Mesodermal cell (in vitro differentiated cells): Measurements from ENCODE around the gene RHOU.

Experiments
- H3K27ac ChIP-seq: 2 replicates; pipeline ENCODE4 v1.7.0; 2013; ENCODE audit warnings: mild to moderate bottlenecking, low read depth, low read length, moderate library complexity; ENCODE audit not compliant: severe bottlenecking
- H3K36me3 ChIP-seq: 2 replicates; pipeline ENCODE4 v1.7.1; 2013; ENCODE audit warnings: mild to moderate bottlenecking, low read length, moderate library complexity; ENCODE audit not compliant: control insufficient read depth, insufficient read depth
- H3K4me1 ChIP-seq: one replicate; pipeline ENCODE4 v1.7.1; 2013; ENCODE audit warnings: mild to moderate bottlenecking, low read length; ENCODE audit not compliant: insufficient read depth, control insufficient read depth, poor library complexity, severe bottlenecking
- H3K4me3 ChIP-seq: 2 replicates; pipeline ENCODE4 v1.7.0; 2013; ENCODE audit warnings: low read length, control low read depth, mild to moderate bottlenecking; ENCODE audit not compliant: insufficient read depth, poor library complexity, severe bottlenecking; ENCODE audit errors: extremely low read depth
- H3K9me3 ChIP-seq: 2 replicates; pipeline ENCODE4 v1.7.1; 2013; ENCODE audit warnings: mild to moderate bottlenecking, low read length, moderate library complexity; ENCODE audit not compliant: control insufficient read depth
- WGBS, 2 experiments: methylation state at CpG; one replicate each; pipeline ENCODE4 v1.1.5; 2013; ENCODE audit warnings: missing lambda C conversion rate in 2 of 2; ENCODE audit not compliant: insufficient coverage in 2 of 2; 5-methylcytosine and 5-hydroxymethylcytosine counted together

RHOU gene

DNA sequence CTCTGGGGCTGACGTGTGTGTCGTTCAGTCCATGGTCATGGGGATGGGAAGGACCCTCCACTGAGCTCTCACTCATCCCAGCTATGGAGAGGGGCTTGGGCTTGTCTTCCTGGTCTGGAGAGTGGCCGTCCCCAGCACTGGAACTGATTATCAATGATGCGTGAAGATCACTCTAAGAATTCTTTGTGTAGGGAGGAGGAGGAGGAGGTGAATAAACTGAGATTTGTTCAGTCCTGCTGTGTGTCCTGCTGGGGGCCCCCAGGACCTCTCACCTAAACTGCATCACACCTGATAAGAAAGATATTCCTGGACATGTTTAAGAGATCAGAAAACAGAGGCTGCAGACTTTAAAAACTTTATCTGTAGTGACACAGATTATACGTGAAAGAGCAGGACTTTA lies 21.2 kb downstream of the RHOU start:
- no peaks in the 10 kb centered on the region for H3K4me1 ChIP-seq
- no peaks in the 10 kb centered on the region for H3K9me3 ChIP-seq
- no peak overlapping the region for H3K4me3 ChIP-seq
- 74% methylated on average over 3 of the region's 5 CpGs; no CpG with 5 or more reads in 1 of the 2 experiments for WGBS, 2 experiments
- H3K27ac ChIP-seq = no peak overlapping the region
- no peaks in the 10 kb centered on the region for H3K36me3 ChIP-seq

DNA sequence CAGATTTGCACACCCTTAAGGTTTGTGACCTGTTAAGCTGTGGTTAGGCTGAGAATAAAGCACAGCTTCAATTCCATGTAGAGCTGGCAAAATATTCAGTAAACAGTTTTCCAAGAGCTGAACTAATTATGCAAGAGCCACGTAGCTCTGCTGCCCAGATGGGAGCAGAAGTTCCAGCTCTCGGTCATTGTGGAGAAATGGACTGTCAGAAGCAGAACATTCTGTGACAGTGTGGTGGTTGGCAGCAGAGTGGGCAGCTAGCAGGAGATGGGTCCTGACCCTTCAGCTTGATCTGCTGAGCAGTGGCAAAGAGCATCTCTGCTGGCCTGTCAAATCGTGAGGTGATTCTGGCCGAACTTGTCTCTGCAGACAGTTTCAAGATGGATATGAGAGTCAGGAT lies 23.2 kb downstream of the RHOU start:
- Histone ChIP-seq H3K36me3 (no peaks in the 10 kb centered on the region), H3K4me3 (no peak overlapping the region), H3K27ac (no peak overlapping the region), H3K4me1 (no peaks in the 10 kb centered on the region), H3K9me3 (no peaks in the 10 kb centered on the region)
- WGBS, 2 experiments = 87 to 94% methylated on average over 4 of the region's 4 CpGs

DNA sequence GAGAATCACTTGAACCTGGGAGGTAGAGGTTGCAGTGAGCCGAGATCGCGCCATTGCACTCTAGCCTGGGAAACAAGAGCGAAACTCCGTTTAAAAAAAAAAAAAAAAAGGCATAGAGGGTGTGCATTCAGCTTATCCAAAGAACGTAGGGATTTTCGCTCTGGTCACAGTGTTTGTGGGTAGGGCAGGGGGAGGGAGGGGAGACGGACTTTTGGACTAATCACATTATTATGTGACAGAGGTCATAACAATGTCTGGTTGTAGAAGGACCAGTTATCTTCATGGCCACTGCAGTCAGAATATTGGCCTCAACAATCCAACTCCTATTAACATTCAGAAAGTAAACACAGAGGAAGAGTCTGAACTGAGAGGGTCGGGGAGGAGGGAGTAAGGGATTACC lies 25.7 kb downstream of the RHOU start:
- Histone ChIP-seq H3K4me1 (no peaks in the 10 kb centered on the region), H3K27ac (no peak overlapping the region), H3K36me3 (no peaks in the 10 kb centered on the region), H3K4me3 (no peak overlapping the region), H3K9me3 (no peaks in the 10 kb centered on the region)
- 94 to 97% methylated on average over 5 to 7 of the region's 9 CpGs for WGBS, 2 experiments

DNA sequence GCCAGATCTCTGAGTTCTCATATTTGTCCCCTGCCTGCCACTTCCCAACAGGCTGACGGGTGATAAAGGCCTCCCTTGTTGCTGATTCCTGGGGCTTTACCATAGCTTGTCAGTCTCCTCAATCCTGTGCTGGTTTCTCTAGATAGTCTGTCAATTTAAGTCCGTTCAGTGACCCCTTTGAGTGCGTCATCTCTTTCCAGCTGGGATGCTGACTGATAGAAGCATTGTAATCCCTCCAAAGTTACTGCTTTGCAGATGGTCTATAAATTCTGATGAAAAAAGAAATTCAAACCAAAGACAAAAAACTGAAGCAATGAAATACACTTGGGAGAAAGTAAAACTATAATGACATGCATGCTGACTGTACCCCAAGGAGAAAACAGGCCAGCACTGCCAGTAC lies 28.3 kb downstream of the RHOU start:
- Histone ChIP-seq H3K4me3 (no peak overlapping the region), H3K9me3 (no peaks in the 10 kb centered on the region), H3K4me1 (no peaks in the 10 kb centered on the region), H3K27ac (no peak overlapping the region), H3K36me3 (no peaks in the 10 kb centered on the region)
- 42 to 53% methylated on average over 2 to 3 of the region's 3 CpGs for WGBS, 2 experiments

DNA sequence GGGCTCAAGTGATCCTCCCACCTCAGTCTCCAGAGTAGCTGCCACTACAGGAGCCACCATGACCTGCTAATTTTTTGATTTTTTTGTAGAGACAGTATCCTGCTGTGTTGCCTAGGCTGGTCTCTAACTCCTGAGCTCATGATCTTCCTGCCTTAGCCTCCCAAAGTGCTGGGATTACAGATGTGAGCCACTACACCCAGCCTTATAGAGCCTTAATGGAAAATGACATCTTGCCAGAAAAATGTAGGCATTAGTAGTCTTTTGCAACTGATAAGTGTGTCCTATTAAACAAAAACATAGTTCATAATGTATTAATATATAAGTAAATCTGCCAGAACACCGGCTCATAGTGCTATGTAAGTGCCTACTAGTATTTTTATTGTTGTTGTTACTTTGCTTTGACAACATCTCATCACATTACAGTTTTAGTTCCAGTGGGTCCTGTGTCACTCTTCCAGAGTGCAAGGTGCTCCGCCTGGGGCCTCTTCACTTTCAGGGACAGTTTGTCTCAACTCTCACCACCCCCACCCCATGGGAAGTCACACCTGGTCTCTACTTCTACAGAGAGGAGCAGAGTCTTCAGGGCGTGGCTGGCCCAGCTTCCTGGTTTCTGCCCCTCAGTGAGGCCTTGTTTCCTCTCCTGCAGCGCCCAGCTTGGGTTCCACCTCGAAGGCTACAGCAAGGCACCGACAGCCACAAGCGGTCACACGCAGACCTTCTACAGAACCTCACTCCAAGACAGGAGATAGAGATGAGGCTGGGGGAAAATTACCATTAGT lies 30.1 kb downstream of the RHOU start:
- Histone ChIP-seq H3K36me3 (no peaks in the 10 kb centered on the region), H3K9me3 (no peaks in the 10 kb centered on the region), H3K4me3 (no peak overlapping the region), H3K4me1 (no peaks in the 10 kb centered on the region), H3K27ac (no peak overlapping the region)
- 97 to 100% methylated on average over 2 to 3 of the region's 8 CpGs for WGBS, 2 experiments

DNA sequence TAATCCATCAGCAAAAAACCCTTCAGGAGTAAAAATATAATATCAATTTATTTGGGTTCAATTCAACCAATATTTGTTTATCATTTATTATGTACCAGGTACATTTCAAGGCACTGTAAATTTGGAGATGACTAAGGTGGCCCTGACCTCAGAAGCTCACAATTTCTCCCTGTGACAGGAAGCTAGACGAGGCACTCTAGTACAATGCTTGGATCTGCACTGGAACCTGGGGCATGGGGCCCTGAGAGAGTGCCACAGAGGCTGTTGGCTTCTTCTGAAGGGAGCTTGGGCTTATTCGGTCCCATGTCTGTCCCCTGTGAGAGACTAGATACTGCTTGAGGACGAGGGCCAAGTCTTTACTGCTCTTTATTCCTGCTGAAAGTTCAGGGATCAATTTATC lies 31.5 kb downstream of the RHOU start:
- H3K27ac ChIP-seq = no peak overlapping the region
- no peak overlapping the region for H3K4me3 ChIP-seq
- H3K9me3 ChIP-seq = no peaks in the 10 kb centered on the region
- H3K36me3 ChIP-seq = no peaks in the 10 kb centered on the region
- no peaks in the 10 kb centered on the region for H3K4me1 ChIP-seq
- 92 to 100% methylated on average over 1 to 2 of the region's 3 CpGs for WGBS, 2 experiments

DNA sequence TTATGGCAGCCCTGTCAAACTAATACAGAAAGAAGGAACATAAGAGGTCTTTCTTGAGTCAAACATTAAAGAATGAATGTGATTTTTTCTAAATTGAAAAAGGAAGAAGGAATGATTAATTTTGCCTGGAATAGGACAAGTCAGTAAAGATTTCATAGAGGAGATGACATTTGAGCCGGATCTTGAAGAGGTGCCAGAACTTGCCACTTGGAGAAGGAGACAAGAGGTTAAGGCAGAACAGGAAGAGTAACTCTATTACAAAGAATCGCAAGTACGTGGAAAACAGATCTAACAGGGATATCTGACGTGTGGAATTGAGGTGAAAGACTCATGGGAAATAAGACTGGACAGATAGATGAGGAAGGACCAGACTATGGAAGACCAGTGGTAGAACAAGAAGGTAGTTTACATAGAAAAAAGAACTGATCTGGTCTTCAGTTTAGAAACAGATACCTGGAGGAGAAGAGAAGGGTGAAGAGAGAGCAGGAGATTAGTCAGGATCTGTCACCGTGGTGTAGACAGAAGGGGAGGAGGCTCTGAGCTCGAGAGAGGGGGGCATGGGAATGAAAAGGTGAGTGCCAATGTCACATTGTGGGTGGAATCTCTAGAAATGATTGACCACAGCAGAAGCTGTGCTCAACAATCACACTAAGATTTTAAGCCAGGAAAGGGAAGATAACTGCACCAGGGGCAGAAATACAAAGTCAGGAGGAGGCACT lies 32.5 kb downstream of the RHOU start:
- Histone ChIP-seq H3K9me3 (no peaks in the 10 kb centered on the region), H3K4me1 (no peaks in the 10 kb centered on the region), H3K27ac (no peak overlapping the region), H3K36me3 (no peaks in the 10 kb centered on the region), H3K4me3 (no peak overlapping the region)
- 78 to 83% methylated on average over 4 to 6 of the region's 6 CpGs for WGBS, 2 experiments

DNA sequence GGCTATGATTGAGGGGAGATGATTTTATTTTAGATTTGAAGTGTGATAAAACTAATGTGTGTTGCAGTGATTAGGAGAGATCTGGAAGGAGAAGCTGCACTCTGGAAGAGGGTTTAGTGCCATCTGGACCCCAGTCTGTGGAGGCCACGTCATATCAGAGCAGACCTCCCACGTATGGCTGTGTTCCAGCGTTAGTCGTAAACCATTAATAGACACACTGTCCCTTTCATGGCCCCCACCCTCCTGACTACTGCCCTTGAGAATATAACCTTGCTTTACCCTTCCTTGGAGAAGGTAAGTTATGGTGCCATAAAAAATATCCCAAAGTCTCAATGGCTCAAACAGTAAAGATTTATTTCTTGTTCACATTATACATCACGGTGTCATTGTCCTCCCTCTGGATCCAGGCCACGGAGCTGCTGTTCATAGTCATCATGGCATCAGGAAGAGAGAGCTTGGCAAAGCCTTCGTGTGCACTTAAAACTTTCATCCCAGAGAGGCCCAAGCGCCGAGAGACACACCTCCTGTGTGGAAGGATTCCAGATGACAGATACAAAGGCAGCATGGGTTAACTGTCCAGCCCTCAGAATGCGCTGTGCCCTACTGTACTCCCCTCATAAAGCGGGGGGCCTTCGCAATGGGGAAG lies 33.2 kb downstream of the RHOU start:
- Histone ChIP-seq H3K4me1 (no peaks in the 10 kb centered on the region), H3K36me3 (no peaks in the 10 kb centered on the region), H3K4me3 (no peak overlapping the region), H3K27ac (no peak overlapping the region), H3K9me3 (no peaks in the 10 kb centered on the region)
- WGBS, 2 experiments = 94 to 96% methylated on average over 8 to 9 of the region's 12 CpGs

DNA sequence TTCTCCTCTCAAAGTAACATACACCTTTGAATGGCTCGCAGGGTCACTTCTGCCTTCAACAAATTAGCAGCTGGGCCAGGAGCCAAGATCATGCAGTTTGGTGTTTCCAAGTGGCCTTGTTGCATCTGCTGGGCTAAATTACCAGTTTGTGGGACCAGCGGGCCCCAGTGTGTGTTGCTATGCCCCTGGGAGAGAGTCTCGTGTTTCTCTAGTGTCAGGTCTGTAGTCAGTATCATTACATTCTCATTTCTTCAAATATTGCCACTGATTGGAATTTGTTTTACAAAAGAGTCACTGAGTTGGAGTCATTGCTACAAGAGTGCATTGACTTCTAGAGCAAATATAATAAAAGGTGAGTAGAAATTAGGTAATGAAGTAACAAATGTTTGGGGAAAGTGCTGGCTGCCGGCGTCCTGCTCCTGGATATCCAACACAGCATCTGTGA lies 35.5 kb downstream of the RHOU start:
- Histone ChIP-seq H3K4me3 (no peak overlapping the region), H3K4me1 (no peaks in the 10 kb centered on the region), H3K9me3 (no peaks in the 10 kb centered on the region), H3K36me3 (no peaks in the 10 kb centered on the region), H3K27ac (no peak overlapping the region)
- WGBS, 2 experiments = 84 to 87% methylated on average over 3 to 4 of the region's 5 CpGs

DNA sequence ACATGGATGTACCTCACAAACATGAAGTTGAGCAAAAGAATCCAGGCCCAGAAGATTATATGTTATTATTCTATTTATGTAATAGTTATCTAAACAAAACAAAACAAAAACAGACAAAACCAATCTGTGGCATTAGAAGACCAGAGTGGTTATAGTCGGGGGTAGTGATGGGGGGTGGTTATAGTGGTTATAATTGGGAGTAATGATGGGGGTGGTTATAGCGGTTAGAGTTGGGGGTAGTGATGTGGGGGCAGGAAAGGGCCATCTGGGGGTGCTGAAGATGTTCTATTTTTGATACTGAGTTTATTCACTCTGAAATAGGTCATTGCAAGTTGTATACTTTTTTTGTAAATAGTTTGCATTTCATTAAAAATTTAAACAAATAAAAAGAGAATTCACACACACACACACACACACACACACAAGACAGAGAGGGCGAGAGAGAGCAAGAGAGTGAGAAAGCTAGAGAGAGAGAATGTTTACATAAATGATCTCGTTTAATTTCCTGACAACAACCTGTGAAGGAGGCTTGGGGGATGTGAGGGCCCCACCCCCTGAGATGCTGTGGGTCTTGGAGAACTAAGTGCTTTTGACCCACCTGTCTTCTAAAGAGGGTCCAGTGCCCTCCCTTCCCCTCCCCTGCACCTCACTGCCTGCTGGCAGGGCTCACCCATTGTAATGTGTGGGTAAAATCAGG lies 37.4 kb downstream of the RHOU start:
- Histone ChIP-seq H3K27ac (no peak overlapping the region), H3K4me3 (no peak overlapping the region), H3K9me3 (no peaks in the 10 kb centered on the region), H3K36me3 (no peaks in the 10 kb centered on the region), H3K4me1 (no peaks in the 10 kb centered on the region)
- WGBS, 2 experiments = 92 to 100% methylated on average over 1 to 2 of the region's 4 CpGs
